ENCODE data around the gene THAP11.

The THAP11 gene

DNA sequence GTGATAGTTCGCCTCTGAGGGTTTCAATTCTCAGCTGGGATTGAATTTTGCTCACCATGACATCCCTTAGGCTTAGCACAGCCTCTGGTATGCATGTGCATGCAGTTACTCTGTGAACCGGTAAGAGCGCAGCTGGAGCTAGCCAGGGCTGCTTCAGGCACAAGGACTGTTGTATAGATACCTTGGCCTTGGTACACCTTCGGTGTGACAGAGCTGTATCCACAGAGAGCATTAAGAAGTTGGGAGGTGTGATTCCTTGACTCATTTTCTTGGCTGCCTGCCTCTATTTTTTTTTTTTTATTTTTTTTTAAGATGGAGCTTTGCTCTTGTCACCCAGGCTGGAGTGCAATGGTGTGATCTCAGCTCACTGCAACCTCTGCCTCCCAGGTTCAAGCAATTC lies 2.4 kb downstream of the THAP11 start:
- TF ChIP-seq, protein P1, sequence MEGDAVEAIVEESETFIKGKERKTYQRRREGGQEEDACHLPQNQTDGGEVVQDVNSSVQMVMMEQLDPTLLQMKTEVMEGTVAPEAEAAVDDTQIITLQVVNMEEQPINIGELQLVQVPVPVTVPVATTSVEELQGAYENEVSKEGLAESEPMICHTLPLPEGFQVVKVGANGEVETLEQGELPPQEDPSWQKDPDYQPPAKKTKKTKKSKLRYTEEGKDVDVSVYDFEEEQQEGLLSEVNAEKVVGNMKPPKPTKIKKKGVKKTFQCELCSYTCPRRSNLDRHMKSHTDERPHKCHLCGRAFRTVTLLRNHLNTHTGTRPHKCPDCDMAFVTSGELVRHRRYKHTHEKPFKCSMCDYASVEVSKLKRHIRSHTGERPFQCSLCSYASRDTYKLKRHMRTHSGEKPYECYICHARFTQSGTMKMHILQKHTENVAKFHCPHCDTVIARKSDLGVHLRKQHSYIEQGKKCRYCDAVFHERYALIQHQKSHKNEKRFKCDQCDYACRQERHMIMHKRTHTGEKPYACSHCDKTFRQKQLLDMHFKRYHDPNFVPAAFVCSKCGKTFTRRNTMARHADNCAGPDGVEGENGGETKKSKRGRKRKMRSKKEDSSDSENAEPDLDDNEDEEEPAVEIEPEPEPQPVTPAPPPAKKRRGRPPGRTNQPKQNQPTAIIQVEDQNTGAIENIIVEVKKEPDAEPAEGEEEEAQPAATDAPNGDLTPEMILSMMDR (IDR thresholded peaks at IDR 0.05; ENCODE audit: low read depth, low read length): peak; percentile 46
- DNase-seq (ENCODE audit: low read depth in 2 of 2): peak; percentile 31 to 58
- H3K4me3 ChIP-seq (replicated peaks in 1 of 2; ENCODE audit: low read depth in 2 of 2, low read length in 2 of 2): no peak overlapping the region

DNA sequence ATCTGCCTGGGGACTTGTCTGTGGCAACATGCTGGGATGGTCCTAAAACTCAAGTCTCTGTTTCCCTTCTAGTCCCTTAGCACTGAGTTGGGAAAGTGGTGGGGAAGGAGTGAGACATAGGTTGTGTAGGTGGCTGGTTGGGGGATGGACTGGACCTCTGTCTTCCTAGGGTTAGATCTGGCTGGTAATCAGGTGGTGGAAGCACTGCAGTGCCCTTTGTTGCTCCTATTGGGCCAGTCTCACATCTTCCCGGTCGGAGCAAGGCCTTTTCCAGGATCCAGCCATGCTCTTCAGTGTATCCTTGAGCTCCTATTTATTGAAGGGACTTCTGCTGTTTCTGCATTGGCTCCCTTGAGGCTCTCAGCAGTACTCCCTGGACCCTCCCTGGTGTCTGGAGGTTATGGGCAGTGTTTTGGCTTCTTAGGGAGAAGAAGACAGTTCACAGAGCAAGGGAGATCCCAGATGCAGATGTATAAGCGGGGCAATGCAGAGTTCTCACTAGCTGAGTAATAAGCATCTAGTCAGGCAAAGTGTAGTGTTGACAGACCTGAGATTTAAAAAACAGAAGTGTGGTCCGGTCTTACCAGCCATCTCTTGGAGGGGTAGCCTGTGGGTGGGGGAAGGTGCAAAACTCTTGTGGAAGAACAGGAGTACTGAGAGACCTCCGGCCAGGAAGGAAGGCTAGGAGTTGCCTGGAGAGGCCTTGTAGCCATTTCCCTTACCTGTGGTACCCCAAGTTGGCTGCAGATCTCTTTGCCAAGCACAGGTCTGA lies 3.4 kb downstream of the THAP11 start:
- TF ChIP-seq, protein P1 (IDR thresholded peaks at IDR 0.05; ENCODE audit: low read depth, low read length): no peak
- no peak for DNase-seq (ENCODE audit: low read depth in 2 of 2)
- peak overlapping the region; percentile 92 to 95 for H3K4me3 ChIP-seq (replicated peaks in 1 of 2; ENCODE audit: low read depth in 2 of 2, low read length in 2 of 2)

DNA sequence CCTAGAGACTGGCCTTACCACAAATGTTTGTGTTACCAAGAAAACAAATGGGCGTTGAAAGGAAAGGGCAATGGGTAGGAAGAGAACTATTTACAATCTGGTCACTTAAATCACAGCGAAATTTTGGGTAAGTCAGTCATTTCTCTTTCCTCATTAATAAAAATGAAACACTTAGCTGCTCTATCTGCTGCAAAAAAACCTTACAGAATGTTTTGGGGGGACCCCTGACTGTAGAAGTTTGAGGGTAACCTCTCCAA lies 3.9 kb downstream of the THAP11 start:
- TF ChIP-seq, protein P1 (IDR thresholded peaks at IDR 0.05; ENCODE audit: low read depth, low read length): no peak
- peak overlapping the region; percentile 92 to 95 for H3K4me3 ChIP-seq (replicated peaks in 1 of 2; ENCODE audit: low read depth in 2 of 2, low read length in 2 of 2)
- DNase-seq (ENCODE audit: low read depth in 2 of 2): no peak

DNA sequence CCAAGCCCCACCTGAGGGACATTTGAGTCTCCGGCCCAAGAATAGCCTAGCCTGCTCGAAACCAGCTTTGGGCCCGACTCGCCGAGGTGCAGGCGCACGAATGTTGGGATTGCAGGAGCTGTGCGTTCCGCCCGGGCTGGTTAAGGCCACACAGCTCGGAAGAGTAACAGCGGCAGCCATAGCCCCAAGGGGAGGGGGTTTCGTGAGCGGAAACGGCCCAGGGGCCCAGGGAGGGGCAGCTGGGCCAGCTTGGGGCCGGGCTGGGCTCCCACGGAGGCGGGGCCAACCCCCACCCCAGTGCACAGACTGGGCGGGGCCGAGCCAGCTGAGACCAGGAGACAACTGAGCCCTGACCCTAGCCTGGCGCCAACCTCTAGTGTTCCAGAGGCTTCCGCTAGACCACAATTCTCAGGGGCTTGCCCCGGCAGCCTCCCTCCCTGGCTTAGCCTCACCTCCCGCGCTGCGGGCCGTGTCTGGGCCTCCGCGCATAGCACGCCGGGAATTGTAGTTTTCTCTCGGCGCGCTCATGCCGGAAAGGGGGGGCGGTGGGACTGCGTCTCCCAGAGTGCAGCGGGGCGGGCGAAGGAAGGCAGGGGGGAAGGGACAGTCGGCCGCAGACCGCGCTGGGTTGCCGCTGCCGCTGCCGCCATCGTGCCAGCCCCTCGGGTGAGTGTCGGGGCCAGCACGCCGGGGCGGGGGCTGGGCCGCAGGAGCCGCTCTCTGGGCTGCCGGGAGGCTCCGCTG lies 4.4 kb downstream of the THAP11 start, which contains the start of gene NUTF2:
Gene NUTF2 (plus strand): TSS at position 614 of the 744 bp plus-strand sequence. CDS start 18,198 bp downstream, outside the sequence.
- DNase-seq (ENCODE audit: low read depth in 2 of 2): peak; percentile 93 to 96
- H3K4me3 ChIP-seq (replicated peaks in 1 of 2; ENCODE audit: low read depth in 2 of 2, low read length in 2 of 2): peak within 1 kb of the TSS; percentile 92 to 95
- TF ChIP-seq, protein P1 (IDR thresholded peaks at IDR 0.05; ENCODE audit: low read depth, low read length): no peak

DNA sequence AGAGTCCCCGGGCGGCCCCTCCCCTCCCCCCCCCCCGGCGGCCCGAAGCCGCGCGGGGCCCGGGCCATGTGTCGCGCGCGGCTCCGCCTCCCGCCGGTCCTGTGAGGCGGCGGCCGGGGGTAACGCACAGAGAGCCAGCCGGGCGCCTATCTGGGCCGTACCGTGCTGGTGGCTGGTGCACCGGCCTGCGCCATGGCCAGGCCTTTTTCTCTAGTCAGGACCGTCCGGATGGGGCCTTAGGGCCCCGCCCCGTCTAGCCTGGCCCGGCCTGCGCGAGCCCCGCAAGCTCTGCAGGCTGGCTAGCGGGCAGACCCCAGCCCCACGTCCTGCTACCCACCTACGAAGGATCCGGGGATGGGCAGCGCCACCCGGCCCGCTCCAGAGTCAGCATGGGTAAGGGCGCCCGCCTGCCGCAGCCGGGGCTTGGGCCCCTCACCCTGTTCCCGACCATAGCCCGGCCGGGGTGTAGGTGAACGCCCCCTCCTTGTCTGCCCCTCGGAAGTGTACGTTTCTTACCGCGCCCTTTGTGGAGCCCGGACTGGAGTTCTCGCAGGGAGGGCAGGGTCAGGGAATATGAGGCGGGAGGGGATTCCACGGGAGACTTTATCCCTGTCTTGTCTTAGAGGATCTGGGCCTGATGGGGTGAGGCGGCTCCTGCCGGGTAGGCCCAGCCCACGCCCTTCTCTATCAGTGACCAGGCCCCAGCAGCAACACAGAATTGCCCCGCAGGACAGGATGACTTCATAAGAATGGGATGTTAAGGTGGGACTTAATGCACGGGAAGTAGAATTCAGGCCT lies 5.1 kb downstream of the THAP11 start, which contains the start of gene CENPT:
Gene CENPT (minus strand): TSS at position 630 of the 798 bp plus-strand sequence. CDS start 13,834 bp downstream, outside the sequence.
- TF ChIP-seq, protein P1 (IDR thresholded peaks at IDR 0.05; ENCODE audit: low read depth, low read length): no peak
- DNase-seq (ENCODE audit: low read depth in 2 of 2): peak; percentile 56 to 72
- H3K4me3 ChIP-seq (replicated peaks in 1 of 2; ENCODE audit: low read depth in 2 of 2, low read length in 2 of 2): peak within 1 kb of the TSS; percentile 92 to 95

DNA sequence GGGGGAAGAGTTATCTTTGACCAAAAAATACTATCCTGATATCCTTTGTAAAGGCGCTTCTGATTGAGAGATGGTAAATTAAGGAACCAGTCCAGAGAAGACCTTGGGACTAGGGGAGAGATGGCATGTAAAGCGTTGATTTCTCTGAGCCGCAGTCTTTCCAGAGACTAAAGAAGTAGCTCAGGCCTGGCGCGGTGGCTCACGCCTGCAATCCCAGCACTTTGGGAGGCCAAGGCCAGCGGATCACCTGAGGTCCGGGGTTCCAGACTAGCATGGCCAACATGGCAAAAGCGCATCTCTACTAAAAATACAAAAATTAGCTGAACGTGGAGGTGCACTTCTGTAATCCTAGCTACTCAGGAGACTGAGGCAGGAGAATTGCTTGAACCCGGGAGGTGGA lies 6.0 kb downstream of the THAP11 start:
- TF ChIP-seq, protein P1 (IDR thresholded peaks at IDR 0.05; ENCODE audit: low read depth, low read length): no peak
- no peak for DNase-seq (ENCODE audit: low read depth in 2 of 2)
- peak overlapping the region; percentile 92 to 95 for H3K4me3 ChIP-seq (replicated peaks in 1 of 2; ENCODE audit: low read depth in 2 of 2, low read length in 2 of 2)

All from cardiac fibroblast (primary cell).